Activated naive CD8-positive, alpha-beta T cell treated with anti-CD3 and anti-CD28 coated beads, Interleukin-2, amount 10 ng/mL, durations not matched to agents 7 days and 5 days (primary cell): Measurements from ENCODE around the gene FNTB. TPM values are rescaled to one million over a fixed set of nuclear protein-coding genes. Genes with fewer than 3 reads are reported as not detected.

Experiments
- ATAC-seq: fragments of 150-1000 bp; cut with Tn5 transposase; one replicate; pipeline ENCODE4 v1.10.0; 2021; ENCODE audit warnings: low read depth, moderate library complexity
- POLR2A ChIA-PET: fragments of 350-600 bp; sonication (Branson Sonifier 250); formaldehyde crosslinking; loops from one replicate; lab custom pipeline; 2021; ENCODE audit warnings: antibody characterized with exemption; lab: Charles Lee
- DNase-seq: peaks from one replicate; pipeline ENCODE4 v3.0.0; 2021
- H3K27ac Mint-ChIP-seq: one replicate; pipeline ENCODE4 v1.8.0; 2022; ENCODE audit warnings: mild to moderate bottlenecking, mixed read lengths
- H3K27me3 Mint-ChIP-seq: one replicate; pipeline ENCODE4 v1.8.0; 2022; ENCODE audit warnings: mild to moderate bottlenecking, moderate library complexity, mixed read lengths
- H3K36me3 Mint-ChIP-seq: one replicate; pipeline ENCODE4 v1.8.0; 2021; ENCODE audit warnings: mild to moderate bottlenecking, mixed read lengths
- H3K4me1 Mint-ChIP-seq: one replicate; pipeline ENCODE4 v1.8.0; 2021; ENCODE audit warnings: mixed read lengths
- H3K4me3 Mint-ChIP-seq: one replicate; pipeline ENCODE4 v1.8.0; 2022; ENCODE audit warnings: mild to moderate bottlenecking, moderate library complexity, mixed read lengths
- H3K9me3 Mint-ChIP-seq: one replicate; pipeline ENCODE4 v1.8.0; 2021; ENCODE audit warnings: mixed read lengths
- total RNA-seq, 2 experiments: library from RNA; stranded (reverse); gene quantifications; one replicate each; pipeline ENCODE4 v1.2.3, GENCODE V29; 2021

The FNTB gene
- total RNA-seq, 2 experiments from 2014 or later, result 15.8 to 17.8 TPM

- H3K27ac Mint-ChIP-seq, result no peak overlapping the region
- no peak for ATAC-seq
- no peaks in the 10 kb centered on the region for H3K27me3 Mint-ChIP-seq
- peaks cover 31% of the 10 kb centered on the region for H3K4me1 Mint-ChIP-seq
- DNase-seq, result no peak
- H3K4me3 Mint-ChIP-seq, result no peak overlapping the region
- POLR2A ChIA-PET, result no interaction called here
- peaks cover 24% of the 10 kb centered on the region for H3K36me3 Mint-ChIP-seq
- no peaks in the 10 kb centered on the region for H3K9me3 Mint-ChIP-seq
These were observed 40.2 kb upstream of the FNTB start for GRCh38 chr14:64946310-64947045.

GRCh38 chr14:64947710-64948611 is 38.7 kb upstream of the FNTB start:
- Mint-ChIP-seq H3K36me3 (peaks cover 24% of the 10 kb centered on the region), H3K27me3 (no peaks in the 10 kb centered on the region), H3K27ac (no peak overlapping the region), H3K9me3 (no peaks in the 10 kb centered on the region), H3K4me3 (no peak overlapping the region), H3K4me1 (peaks cover 30% of the 10 kb centered on the region)
- DNase-seq (no peak), ATAC-seq (no peak)
- POLR2A ChIA-PET, result no interaction called here

DNA sequence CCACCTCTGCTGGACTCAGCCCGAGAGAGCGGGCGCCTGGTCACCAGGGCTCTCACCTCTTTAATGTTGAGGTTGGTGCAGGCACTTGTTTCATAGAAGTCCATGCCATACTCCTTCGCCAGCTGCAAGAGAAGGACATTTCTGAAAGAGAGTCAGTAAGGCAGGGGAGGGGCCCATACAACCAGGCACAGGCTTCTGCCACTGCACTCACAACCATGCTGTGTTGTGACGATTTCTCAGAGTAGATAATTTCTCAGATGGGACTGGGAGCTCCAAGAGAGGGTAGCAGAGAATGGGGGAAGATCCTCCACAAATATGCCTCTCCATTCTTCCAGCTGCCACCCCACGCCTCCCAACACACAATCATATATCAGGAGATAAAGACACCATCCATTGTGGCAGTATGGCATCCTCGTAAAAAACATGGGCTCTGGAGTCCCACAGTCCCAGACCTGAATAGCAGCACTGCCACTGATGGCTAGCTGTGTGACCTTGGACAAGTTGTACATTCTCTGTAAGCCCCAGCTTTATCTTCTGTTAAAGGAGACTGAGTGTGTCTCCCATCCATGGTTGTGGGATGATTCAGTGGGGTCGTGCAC is 38.0 kb upstream of the FNTB start:
- Mint-ChIP-seq H3K9me3 (no peaks in the 10 kb centered on the region), H3K4me1 (peaks cover 24% of the 10 kb centered on the region), H3K36me3 (peaks cover 20% of the 10 kb centered on the region), H3K4me3 (no peak overlapping the region), H3K27ac (no peak overlapping the region), H3K27me3 (no peaks in the 10 kb centered on the region)
- ATAC-seq, result no peak
- DNase-seq, result no peak
- POLR2A ChIA-PET, result interaction anchor here (0.7 kb wide), 1 partner anchor 312 kb away, joined by 5 read pairs; no protein-coding TSS in a partner anchor

GRCh38 chr14:64950889-64951288 is 35.8 kb upstream of the FNTB start:
- no peaks in the 10 kb centered on the region for H3K27me3 Mint-ChIP-seq
- no peak overlapping the region for H3K27ac Mint-ChIP-seq
- no peak for ATAC-seq
- POLR2A ChIA-PET, result no interaction called here
- H3K9me3 Mint-ChIP-seq, result no peaks in the 10 kb centered on the region
- H3K4me3 Mint-ChIP-seq, result no peak overlapping the region
- H3K36me3 Mint-ChIP-seq, result peaks cover 7% of the 10 kb centered on the region
- no peak for DNase-seq
- peaks cover 14% of the 10 kb centered on the region for H3K4me1 Mint-ChIP-seq

- H3K27ac Mint-ChIP-seq, result no peak overlapping the region
- H3K4me1 Mint-ChIP-seq, result peaks cover 10% of the 10 kb centered on the region
- ATAC-seq (no peak), DNase-seq (no peak)
- no peaks in the 10 kb centered on the region for H3K27me3 Mint-ChIP-seq
- H3K36me3 Mint-ChIP-seq, result peaks cover 6% of the 10 kb centered on the region
- H3K4me3 Mint-ChIP-seq, result no peak overlapping the region
- POLR2A ChIA-PET, result no interaction called here
- H3K9me3 Mint-ChIP-seq, result no peaks in the 10 kb centered on the region
These were observed 35.4 kb upstream of the FNTB start for GRCh38 chr14:64951291-64951690.

GRCh38 chr14:64951724-64952123 is 35.0 kb upstream of the FNTB start:
- H3K27me3 Mint-ChIP-seq, result no peaks in the 10 kb centered on the region
- POLR2A ChIA-PET, result no interaction called here
- DNase-seq (no peak), ATAC-seq (no peak)
- no peaks in the 10 kb centered on the region for H3K9me3 Mint-ChIP-seq
- peaks cover 4% of the 10 kb centered on the region for H3K36me3 Mint-ChIP-seq
- no peak overlapping the region for H3K27ac Mint-ChIP-seq
- H3K4me1 Mint-ChIP-seq, result peaks cover 6% of the 10 kb centered on the region
- H3K4me3 Mint-ChIP-seq, result no peak overlapping the region

DNA sequence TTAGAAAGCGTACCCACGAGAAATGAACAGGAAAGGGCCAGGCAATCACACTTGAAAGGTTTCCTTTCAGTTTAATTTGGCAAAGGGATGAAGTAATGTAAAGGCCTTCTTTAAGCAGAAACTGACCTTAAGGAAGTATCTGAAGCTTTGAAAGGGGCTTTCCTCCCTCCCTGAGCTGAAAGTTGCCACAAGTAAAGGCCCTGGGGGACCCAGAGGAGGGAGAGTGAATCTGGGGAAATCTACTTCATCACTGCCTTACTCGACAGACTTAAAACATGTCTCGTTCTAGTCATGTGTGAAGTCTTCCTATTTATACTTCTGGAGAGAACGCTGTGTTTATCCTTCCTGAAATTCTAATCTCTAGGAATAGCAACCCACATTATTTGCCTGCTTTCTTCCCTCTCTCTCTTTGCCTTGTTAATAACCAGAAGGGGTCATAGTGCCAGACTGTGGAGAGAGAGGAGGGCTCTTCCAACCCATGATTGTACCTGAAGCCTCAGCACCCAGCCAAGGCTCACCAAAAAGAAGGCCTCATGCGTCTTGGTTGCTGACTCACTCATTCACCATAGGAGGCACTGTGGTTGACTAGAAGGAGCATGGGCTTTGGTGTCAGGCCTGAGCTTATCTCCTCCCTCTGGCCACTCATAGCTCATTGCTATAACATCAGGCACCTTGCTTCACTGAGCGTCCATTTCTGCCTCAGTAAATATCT is 33.9 kb upstream of the FNTB start:
- H3K27ac Mint-ChIP-seq, result peak overlapping the region; percentile 20
- ATAC-seq (no peak), DNase-seq (no peak)
- no peak overlapping the region for H3K4me3 Mint-ChIP-seq
- H3K36me3 Mint-ChIP-seq, result peaks cover 4% of the 10 kb centered on the region
- peaks cover 5% of the 10 kb centered on the region for H3K4me1 Mint-ChIP-seq
- POLR2A ChIA-PET, result no interaction called here
- no peaks in the 10 kb centered on the region for H3K27me3 Mint-ChIP-seq
- H3K9me3 Mint-ChIP-seq, result no peaks in the 10 kb centered on the region

DNA sequence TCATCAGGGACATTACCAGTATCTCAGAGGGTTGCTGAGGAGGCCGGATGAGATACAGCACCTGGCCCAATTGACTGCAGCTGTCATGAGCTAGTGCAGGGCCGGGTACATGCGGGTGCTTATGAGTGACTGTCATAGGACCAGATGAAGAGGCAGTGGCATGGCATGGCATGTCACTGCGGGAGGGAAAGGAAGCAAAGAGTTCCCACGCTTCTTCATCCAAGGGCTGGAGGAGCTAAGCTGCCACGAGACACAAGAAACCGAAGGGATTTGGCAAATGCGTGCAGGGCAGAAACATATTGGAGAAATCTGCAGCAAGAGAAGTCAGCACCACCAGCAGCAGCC is 33.4 kb upstream of the FNTB start:
- peaks cover 5% of the 10 kb centered on the region for H3K4me1 Mint-ChIP-seq
- peaks cover 4% of the 10 kb centered on the region for H3K36me3 Mint-ChIP-seq
- H3K4me3 Mint-ChIP-seq, result no peak overlapping the region
- POLR2A ChIA-PET, result no interaction called here
- no peaks in the 10 kb centered on the region for H3K27me3 Mint-ChIP-seq
- no peaks in the 10 kb centered on the region for H3K9me3 Mint-ChIP-seq
- peak overlapping the region; percentile 20 for H3K27ac Mint-ChIP-seq
- no peak for ATAC-seq
- no peak for DNase-seq

DNA sequence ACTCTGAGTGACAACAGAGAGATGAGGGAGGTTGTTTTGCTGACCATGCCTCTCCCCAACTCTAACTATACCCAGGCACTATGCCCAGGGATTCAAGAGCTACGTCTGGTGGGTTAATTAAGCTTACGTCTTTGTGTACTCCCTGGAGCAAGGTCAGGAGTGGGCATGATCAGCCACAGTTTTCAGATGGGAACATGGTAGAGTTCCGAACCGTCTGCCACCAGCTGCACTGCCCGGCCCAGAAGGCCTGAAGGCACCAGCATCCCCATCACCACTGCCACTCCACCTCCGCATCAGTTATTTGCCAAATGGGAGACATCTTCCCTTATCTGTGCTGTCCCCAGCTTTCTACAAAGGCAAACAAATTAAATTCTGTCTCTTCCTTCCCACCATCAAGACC is 33.0 kb upstream of the FNTB start:
- Mint-ChIP-seq H3K4me3 (no peak overlapping the region), H3K9me3 (no peaks in the 10 kb centered on the region), H3K27ac (no peak overlapping the region), H3K36me3 (peaks cover 4% of the 10 kb centered on the region), H3K4me1 (peaks cover 5% of the 10 kb centered on the region), H3K27me3 (no peaks in the 10 kb centered on the region)
- ATAC-seq, result no peak
- DNase-seq, result no peak
- POLR2A ChIA-PET, result no interaction called here

- Mint-ChIP-seq H3K4me3 (no peak overlapping the region), H3K4me1 (peaks cover 5% of the 10 kb centered on the region), H3K27me3 (no peaks in the 10 kb centered on the region), H3K9me3 (no peaks in the 10 kb centered on the region), H3K36me3 (peaks cover 2% of the 10 kb centered on the region), H3K27ac (no peak overlapping the region)
- ATAC-seq (no peak), DNase-seq (no peak)
- POLR2A ChIA-PET, result no interaction called here
These were observed 32.0 kb upstream of the FNTB start for GRCh38 chr14:64954491-64955240.

- POLR2A ChIA-PET, result no interaction called here
- Mint-ChIP-seq H3K36me3 (no peaks in the 10 kb centered on the region), H3K27me3 (no peaks in the 10 kb centered on the region), H3K4me3 (no peak overlapping the region), H3K27ac (no peak overlapping the region), H3K9me3 (no peaks in the 10 kb centered on the region), H3K4me1 (peaks cover 6% of the 10 kb centered on the region)
- DNase-seq (no peak), ATAC-seq (no peak)
These were observed 31.4 kb upstream of the FNTB start for GRCh38 chr14:64955297-64955696.

- H3K36me3 Mint-ChIP-seq, result no peaks in the 10 kb centered on the region
- no peak for ATAC-seq
These were observed 29.8 kb upstream of the FNTB start for GRCh38 chr14:64956697-64957406.

More at GRCh38 chr14:64956697-64957406, 29.8 kb upstream of the FNTB start:
- Mint-ChIP-seq H3K9me3 (no peaks in the 10 kb centered on the region), H3K4me3 (no peak overlapping the region), H3K4me1 (peaks cover 11% of the 10 kb centered on the region), H3K27ac (no peak overlapping the region), H3K27me3 (no peaks in the 10 kb centered on the region)
- POLR2A ChIA-PET, result interaction anchor here (0.6 to 0.7 kb wide), 3 partner anchors 13 to 65 kb away, joined by 3 read pairs; no protein-coding TSS in a partner anchor
- no peak for DNase-seq
